HepG2 (cell line): ENCODE data around the gene UGP2. TPM values are rescaled to one million over a fixed set of nuclear protein-coding genes. Genes with fewer than 3 reads are reported as not detected.

Experiments
- ATF3 ChIP-seq: sonication (generic); formaldehyde crosslinking; IDR thresholded peaks from 2 replicates; pipeline ENCODE4 v1.4.0; 2020; ENCODE audit warnings: missing genetic modification reagents
- HMGXB4 ChIP-seq, 2 experiments: sonication (generic) in 1 of 2; formaldehyde crosslinking in 1 of 2; IDR thresholded peaks; 2 replicates each; pipeline versions ENCODE4 v1.4.0 to v1.6.1; 2018 to 2020; ENCODE audit warnings: missing genetic modification reagents in 2 of 2, borderline replicate concordance in 1 of 2, low read depth in 1 of 2, mild to moderate bottlenecking in 1 of 2, missing biosample characterization in 1 of 2
- IKZF5 ChIP-seq: IDR thresholded peaks from 2 replicates; pipeline ENCODE4 v1.6.1; 2018; ENCODE audit warnings: missing genetic modification reagents, mild to moderate bottlenecking, missing compliant biosample characterization
- KDM1A ChIP-seq: IDR thresholded peaks from 2 replicates; pipeline ENCODE4 v1.6.1; 2016; ENCODE audit warnings: missing compliant biosample characterization
- MYPOP ChIP-seq: sonication (generic); formaldehyde crosslinking; IDR thresholded peaks from 2 replicates; pipeline ENCODE4 v1.8.1; 2023; ENCODE audit warnings: mild to moderate bottlenecking, moderate library complexity, missing genetic modification reagents
- SMAD9 ChIP-seq: sonication (generic); formaldehyde crosslinking; IDR thresholded peaks from 2 replicates; pipeline ENCODE4 v1.5.1; 2020; ENCODE audit warnings: mild to moderate bottlenecking, missing genetic modification reagents
- SNAPC5 ChIP-seq: sonication (generic); formaldehyde crosslinking; IDR thresholded peaks from 2 replicates; pipeline ENCODE4 v1.8.1; 2023; ENCODE audit warnings: mild to moderate bottlenecking, missing genetic modification reagents, borderline replicate concordance
- TARDBP ChIP-seq: sonication (generic); formaldehyde crosslinking; IDR thresholded peaks from 2 replicates; pipeline ENCODE4 v1.8.0; 2022; ENCODE audit warnings: mild to moderate bottlenecking, missing genetic modification reagents
- THAP8 ChIP-seq: sonication (generic); formaldehyde crosslinking; IDR thresholded peaks from 2 replicates; pipeline ENCODE4 v1.5.1; 2020; ENCODE audit warnings: missing genetic modification reagents, mild to moderate bottlenecking, borderline replicate concordance
- ZBTB7B ChIP-seq: sonication (generic); formaldehyde crosslinking; IDR thresholded peaks from 2 replicates; pipeline ENCODE4 v1.4.0; 2020; ENCODE audit warnings: missing genetic modification reagents
- ZMAT5 ChIP-seq: sonication (generic); formaldehyde crosslinking; IDR thresholded peaks from 2 replicates; pipeline ENCODE4 v1.5.0; 2020; ENCODE audit warnings: mild to moderate bottlenecking, low read depth, missing genetic modification reagents, borderline replicate concordance
- ZNF17 ChIP-seq: sonication (generic); formaldehyde crosslinking; IDR thresholded peaks from 2 replicates; pipeline ENCODE4 v1.5.0; 2020; ENCODE audit warnings: mild to moderate bottlenecking, missing genetic modification reagents
- ZNF275 ChIP-seq: sonication (generic); formaldehyde crosslinking; IDR thresholded peaks from 2 replicates; pipeline ENCODE4 v1.8.0; 2022; ENCODE audit warnings: missing genetic modification reagents, mild to moderate bottlenecking, inconsistent platforms, borderline replicate concordance
- ZNF710 ChIP-seq: sonication (generic); formaldehyde crosslinking; IDR thresholded peaks from 2 replicates; pipeline ENCODE4 v1.5.0; 2020; ENCODE audit warnings: mild to moderate bottlenecking, missing genetic modification reagents, borderline replicate concordance
- ZNF782 ChIP-seq: sonication (generic); formaldehyde crosslinking; IDR thresholded peaks from 2 replicates; pipeline ENCODE4 v1.4.0; 2020; ENCODE audit warnings: missing genetic modification reagents, mild to moderate bottlenecking, borderline replicate concordance
- polyA plus RNA-seq, 8 experiments: library from polyadenylated mRNA; depleted of rRNA in 3 of 8; stranded (reverse) in 7 of 8; unstranded in 1 of 8; fragments of >200 nt; fragmentation: Illumina TruSeq in 4 of 8; extraction: Trizol in 4 of 8; gene quantifications; 2 replicates each; pipeline versions ENCODE4 v1.2.1 to v1.2.3, GENCODE V29; 2011 to 2016; ENCODE audit warnings: low read depth in 4 of 8, missing spikeins in 1 of 8, mixed read lengths in 1 of 8; ENCODE audit not compliant: insufficient read depth in 1 of 8
- total RNA-seq, 5 experiments: library from RNA; depleted of rRNA; stranded (reverse); fragments of >200 nt; fragmentation: Illumina TruSeq; extraction: Trizol; gene quantifications; 2 replicates each; pipeline ENCODE4 v1.2.3, GENCODE V29; 2016; ENCODE audit warnings: low read depth in 1 of 5

The UGP2 gene
- total and polyA plus RNA-seq, 2 of the 13 experiments (the other 11 are each of a cell fraction or from before 2014, with no cell fraction given) = 96.0 to 134 TPM

GRCh38 chr2:63819765-63820717, 21.7 kb upstream of the UGP2 start (continued):
- TF ChIP-seq KDM1A (CRISPR knock-in tag) = no peak; the same call in 1 of the 2 replicates
- TF ChIP-seq ATF3 (CRISPR knock-in tag) = peak; percentile 74
- TF ChIP-seq ZNF275 (CRISPR knock-in tag) = peak; percentile 79; the same call in 1 of the 2 replicates
- TF ChIP-seq ZNF782 (CRISPR knock-in tag) = no peak
- TF ChIP-seq TARDBP (CRISPR knock-in tag) = peak; percentile 92
- no peak for TF ChIP-seq THAP8 (CRISPR knock-in tag)
- TF ChIP-seq ZNF17 = no peak
- no peak for TF ChIP-seq SMAD9 (CRISPR knock-in tag)
- TF ChIP-seq ZBTB7B (CRISPR knock-in tag) = peak; percentile 84
- TF ChIP-seq IKZF5 = peak; percentile 90
- peak; percentile 90 for TF ChIP-seq ZNF710
- TF ChIP-seq HMGXB4 (CRISPR knock-in tag; IDR thresholded peaks at IDR 0.05; ENCODE audit: borderline replicate concordance in 1 of 2, low read depth in 1 of 2) = peak in 1 of 2 experiments; percentile 64; a peak in 1 of 4 replicates
- TF ChIP-seq MYPOP = peak; percentile 63; the same call in 1 of the 2 replicates
- no peak for TF ChIP-seq ZMAT5 (CRISPR knock-in tag)
- no peak for TF ChIP-seq SNAPC5 (CRISPR knock-in tag)
